Measurements from ENCODE around the gene NACC2. TPM values are rescaled to one million over a fixed set of nuclear protein-coding genes. Genes with fewer than 3 reads are reported as not detected.
A peak's percentile ranks its signal among the peaks of the same experiment; 100 is the strongest.

The NACC2 gene
- total RNA-seq, 4 donors from 2014 or later, result 26.0 to 51.7 (median 43.5) TPM

- Histone ChIP-seq H3K27me3 (no peaks in the 10 kb centered on the region), H3K36me3 (peaks cover 0 to 4% of the 10 kb centered on the region in 2 donors), H3K4me3 (peak overlapping the region in 3 of 4 donors; percentile 40 to 55 (median 48)), H3K9me3 (no peaks in the 10 kb centered on the region), H3K4me1 (peaks cover 32 to 41% of the 10 kb centered on the region in 2 donors), H3K27ac (peak overlapping the region; percentile 36 to 84 (median 66))
- intact Hi-C loops (cut with DNase I; ENCODE audit: low total_unique reads), result no loop called here
- in situ Hi-C loops (cut with MboI; ENCODE audit: low sequenced_read_pairs in 4 of 4), result no loop called here
- ATAC-seq (no peak), DNase-seq (no peak)
- TF ChIP-seq CTCF (IDR thresholded peaks at IDR 0.05 in 4 of 5, conservative IDR thresholded peaks at IDR 0.05 in 1 of 5), result no peak
- no peak for TF ChIP-seq POLR2A (IDR thresholded peaks at IDR 0.05)
Observed at GRCh38 chr9:136110082-136111061, 15.3 kb upstream of the NACC2 start.

- in situ Hi-C loops (cut with MboI; ENCODE audit: low sequenced_read_pairs in 4 of 4) (no loop called here), intact Hi-C loops (cut with DNase I; ENCODE audit: low total_unique reads) (loop anchor here (1.0 to 2.0 kb wide), 2 partner anchors 9 to 15 kb away; partner anchors contain the start of genes NACC2 and TMEM250)
- Histone ChIP-seq H3K27ac (peak overlapping the region; percentile 72 to 84 (median 74)), H3K4me1 (peaks cover 40 to 49% of the 10 kb centered on the region in 2 donors), H3K4me3 (peak overlapping the region; percentile 24 to 55 (median 44)), H3K9me3 (no peaks in the 10 kb centered on the region), H3K36me3 (peaks cover 0 to under 1% of the 10 kb centered on the region in 2 donors), H3K27me3 (no peaks in the 10 kb centered on the region)
- DNase-seq, result peak; percentile 83 to 94
- TF ChIP-seq CTCF (IDR thresholded peaks at IDR 0.05 in 4 of 5, conservative IDR thresholded peaks at IDR 0.05 in 1 of 5) (peak in 2 of 5 experiments; percentile 5 to 22), POLR2A (IDR thresholded peaks at IDR 0.05) (peak in 1 of 2 donors; percentile 19)
- peak; percentile 74 to 78 for ATAC-seq
Observed at GRCh38 chr9:136109351-136110081, 14.4 kb upstream of the NACC2 start.

GRCh38 chr9:136108648-136109266 is 13.7 kb upstream of the NACC2 start:
- no peak for DNase-seq
- Histone ChIP-seq H3K27ac (peak overlapping the region; percentile 72 to 84 (median 74)), H3K9me3 (no peaks in the 10 kb centered on the region), H3K36me3 (no peaks in the 10 kb centered on the region), H3K4me3 (peak overlapping the region in 3 of 4 donors; percentile 40 to 55 (median 48)), H3K4me1 (peaks cover 42 to 55% of the 10 kb centered on the region in 2 donors), H3K27me3 (no peaks in the 10 kb centered on the region)
- TF ChIP-seq CTCF (IDR thresholded peaks at IDR 0.05 in 4 of 5, conservative IDR thresholded peaks at IDR 0.05 in 1 of 5) (no peak), POLR2A (IDR thresholded peaks at IDR 0.05) (no peak)
- in situ Hi-C loops (cut with MboI; ENCODE audit: low sequenced_read_pairs in 4 of 4) (no loop called here), intact Hi-C loops (cut with DNase I; ENCODE audit: low total_unique reads) (loop anchor here (1.0 to 2.0 kb wide), 2 partner anchors 10 to 14 kb away; partner anchors contain the start of genes NACC2 and TMEM250)
- no peak for ATAC-seq

- in situ Hi-C loops (cut with MboI; ENCODE audit: low sequenced_read_pairs in 4 of 4) (no loop called here), intact Hi-C loops (cut with DNase I; ENCODE audit: low total_unique reads) (loop anchor here (2.0 kb wide), 1 partner anchor 13 kb away; the partner anchor contains the start of gene NACC2)
- TF ChIP-seq CTCF (IDR thresholded peaks at IDR 0.05 in 4 of 5, conservative IDR thresholded peaks at IDR 0.05 in 1 of 5), result no peak
- H3K27ac ChIP-seq, result peak overlapping the region in 3 of 4 donors; percentile 72 to 84 (median 75)
- no peak for ATAC-seq
- H3K36me3 ChIP-seq, result no peaks in the 10 kb centered on the region
- no peaks in the 10 kb centered on the region for H3K9me3 ChIP-seq
- H3K4me1 ChIP-seq, result peaks cover 42 to 56% of the 10 kb centered on the region in 2 donors
- DNase-seq, result peak in 1 of 2 donors; percentile 43
- no peaks in the 10 kb centered on the region for H3K27me3 ChIP-seq
- H3K4me3 ChIP-seq, result no peak overlapping the region
Observed at GRCh38 chr9:136107953-136108647, 13.0 kb upstream of the NACC2 start.

Data from gastrocnemius medialis (tissue), 4 donors.